NCI-H2081 (cell line): ENCODE results near the gene ZNF784.

Experiments used
- DNase-seq, 2 experiments: peaks; one replicate each; lab custom pipeline; 2025; lab: John Stamatoyannopoulos, UW

ZNF784 gene

DNA sequence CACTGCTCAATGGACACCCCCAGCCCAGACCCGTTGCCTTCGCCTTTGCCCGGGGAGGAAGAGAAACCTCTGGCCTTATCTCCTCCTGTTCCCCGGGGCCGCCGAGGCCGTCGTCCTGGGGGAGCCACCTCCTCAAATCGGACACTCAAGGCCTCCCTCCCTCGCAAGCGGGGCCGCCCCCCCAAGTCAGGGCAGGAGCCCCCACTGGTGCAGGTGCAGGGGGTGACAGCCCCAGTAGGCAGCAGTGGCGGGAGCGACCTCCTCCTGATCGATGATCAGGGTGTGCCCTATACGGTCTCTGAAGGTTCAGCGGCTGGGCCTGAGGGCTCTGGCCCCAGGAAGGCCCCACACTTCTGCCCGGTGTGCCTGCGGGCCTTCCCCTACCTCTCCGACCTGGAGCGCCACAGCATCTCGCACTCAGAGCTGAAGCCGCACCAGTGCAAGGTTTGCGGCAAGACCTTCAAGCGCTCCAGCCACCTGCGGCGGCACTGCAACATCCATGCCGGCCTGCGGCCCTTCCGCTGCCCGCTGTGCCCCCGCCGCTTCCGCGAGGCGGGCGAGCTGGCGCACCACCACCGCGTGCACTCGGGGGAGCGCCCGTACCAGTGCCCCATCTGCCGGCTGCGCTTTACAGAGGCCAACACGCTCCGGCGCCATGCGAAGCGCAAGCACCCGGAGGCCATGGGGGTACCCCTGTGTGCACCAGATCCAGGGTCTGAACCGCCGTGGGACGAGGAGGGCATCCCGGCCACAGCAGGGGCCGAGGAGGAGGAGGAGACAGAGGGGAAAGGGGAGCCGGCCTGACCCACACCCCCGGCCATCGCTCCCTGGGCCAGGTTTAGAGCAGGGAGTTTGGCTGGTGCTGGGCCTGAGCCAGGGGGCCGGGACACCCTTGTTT is 22.0 kb downstream of the ZNF784 start:
- DNase-seq: no peak

DNA sequence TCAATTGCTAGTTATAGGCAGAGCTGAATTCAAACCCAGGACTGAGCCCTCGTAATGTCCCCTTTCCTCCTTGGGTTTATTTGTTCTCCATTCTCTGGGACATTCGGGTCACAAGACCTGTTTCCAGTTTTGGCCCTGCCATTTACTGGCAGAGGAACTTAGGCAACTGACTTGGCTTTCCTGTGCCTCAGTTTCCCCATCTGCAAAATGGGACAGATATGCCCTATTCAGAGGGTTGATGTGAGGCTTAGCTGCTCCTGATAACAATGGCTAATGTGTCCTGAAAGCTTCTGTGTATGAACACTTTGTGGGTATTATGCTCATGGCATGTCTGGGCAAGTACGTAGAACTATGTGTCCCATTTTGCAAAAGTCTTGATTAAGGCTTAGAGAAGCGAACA is 23.3 kb downstream of the ZNF784 start:
- no peak for DNase-seq

- DNase-seq: no peak
These were observed 23.7 kb downstream of the ZNF784 start for GRCh38 chr19:55600662-55601028.

- DNase-seq: peak; percentile 93 to 94
These were observed 24.3 kb downstream of the ZNF784 start, which contains the start of gene ZNF524 for GRCh38 chr19:55599842-55600661. TSS of gene ZNF524 (plus strand) at chr19:55600288. CDS start at chr19:55602113, 1,825 bp downstream.

GRCh38 chr19:55599468-55599841 is 24.9 kb downstream of the ZNF784 start, which contains the start of gene FIZ1:
TSS of gene FIZ1 (minus strand) at chr19:55599517. CDS start at chr19:55597865, 1,652 bp downstream.
- DNase-seq: peak; percentile 97 to 99

- DNase-seq: peak; percentile 74 to 89
These were observed 25.5 kb downstream of the ZNF784 start for GRCh38 chr19:55598719-55599467.

- DNase-seq: no peak
These were observed 26.3 kb downstream of the ZNF784 start for GRCh38 chr19:55598034-55598433.

- DNase-seq: no peak
These were observed 26.9 kb downstream of the ZNF784 start for GRCh38 chr19:55597501-55597921.

DNA sequence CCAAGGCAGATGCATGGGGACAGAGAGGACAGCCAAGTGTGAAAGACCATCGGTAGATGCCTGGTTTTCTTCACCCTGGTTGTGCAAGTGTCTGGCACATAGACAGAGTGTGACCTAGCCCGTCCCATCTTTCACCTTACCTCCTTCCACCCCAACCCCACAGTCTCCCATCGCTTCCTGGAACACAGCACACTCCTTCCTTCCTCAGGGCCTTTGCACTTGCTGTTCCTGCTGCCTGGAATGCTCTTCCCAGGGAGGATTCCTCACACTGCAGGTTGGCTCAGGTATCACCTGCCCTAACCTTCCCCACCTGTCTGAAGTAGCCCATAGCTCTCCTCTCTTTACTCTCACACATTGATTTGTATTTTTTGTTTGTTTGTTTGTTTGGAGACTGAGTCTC is 28.1 kb downstream of the ZNF784 start:
- no peak for DNase-seq

DNA sequence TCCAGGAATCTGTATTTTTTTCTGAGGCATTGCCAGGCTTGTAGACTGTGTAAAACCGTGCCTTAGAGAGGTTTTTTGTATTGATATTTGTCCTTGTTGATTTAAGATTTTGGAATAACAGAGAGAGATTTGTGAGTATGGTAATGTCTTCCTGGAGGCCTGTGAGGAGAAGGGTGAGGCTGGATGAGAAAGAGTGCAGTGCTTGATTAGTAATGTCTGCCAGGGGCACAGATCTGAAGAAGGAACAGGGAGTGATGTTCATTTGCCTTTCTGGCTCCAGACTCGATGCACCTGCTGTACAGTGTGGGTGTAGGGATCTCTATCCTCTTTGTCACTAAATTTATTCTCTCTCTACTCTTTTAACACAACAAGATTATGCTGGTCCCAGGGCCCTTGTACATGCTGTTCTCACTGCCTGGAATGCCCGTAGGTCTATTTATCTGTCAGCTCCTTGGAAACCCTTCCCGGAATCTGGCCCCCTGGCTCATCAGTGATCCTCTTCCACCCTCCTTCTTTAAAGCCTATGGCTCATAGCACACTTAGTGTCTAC is 29.3 kb downstream of the ZNF784 start:
- no peak for DNase-seq

- DNase-seq: no peak
These were observed 31.1 kb downstream of the ZNF784 start for GRCh38 chr19:55593096-55593772.

DNA sequence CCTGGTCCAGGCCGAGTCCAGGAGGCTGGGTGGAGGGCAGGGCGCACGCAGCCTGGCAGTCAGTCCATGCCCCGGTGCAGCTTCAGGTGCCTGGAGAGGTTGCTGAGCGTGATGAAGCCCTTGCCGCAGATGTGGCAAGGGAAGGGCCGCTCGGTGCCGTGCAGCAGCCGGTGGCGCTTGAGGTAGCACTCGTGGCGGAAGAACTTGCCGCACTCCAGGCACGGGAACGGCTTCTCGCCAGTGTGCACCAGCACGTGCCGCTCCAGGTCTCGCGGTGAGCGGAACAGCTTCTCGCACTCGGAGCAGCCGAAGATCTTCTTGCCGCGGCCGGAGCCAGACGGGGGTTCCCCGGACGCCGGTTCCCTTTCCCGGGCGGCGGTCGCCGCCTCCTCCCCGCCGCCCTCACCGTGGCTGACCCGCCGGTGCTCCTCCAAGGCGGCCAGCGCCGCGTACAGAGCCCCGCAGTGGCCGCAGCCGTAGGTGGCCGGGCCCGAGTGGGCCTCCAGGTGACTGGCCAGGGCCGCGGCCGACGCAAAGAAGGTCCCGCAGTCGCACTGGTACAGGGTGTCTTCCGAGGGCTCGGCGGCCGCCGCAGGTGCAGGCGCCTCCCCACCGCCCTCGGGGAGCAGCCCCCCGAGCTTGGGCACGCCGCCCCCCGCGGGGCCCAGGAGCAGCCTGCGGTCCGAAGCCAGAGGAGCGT is 31.8 kb downstream of the ZNF784 start:
- DNase-seq: no peak

- DNase-seq: no peak
These were observed 32.8 kb downstream of the ZNF784 start for GRCh38 chr19:55591555-55591954.

DNA sequence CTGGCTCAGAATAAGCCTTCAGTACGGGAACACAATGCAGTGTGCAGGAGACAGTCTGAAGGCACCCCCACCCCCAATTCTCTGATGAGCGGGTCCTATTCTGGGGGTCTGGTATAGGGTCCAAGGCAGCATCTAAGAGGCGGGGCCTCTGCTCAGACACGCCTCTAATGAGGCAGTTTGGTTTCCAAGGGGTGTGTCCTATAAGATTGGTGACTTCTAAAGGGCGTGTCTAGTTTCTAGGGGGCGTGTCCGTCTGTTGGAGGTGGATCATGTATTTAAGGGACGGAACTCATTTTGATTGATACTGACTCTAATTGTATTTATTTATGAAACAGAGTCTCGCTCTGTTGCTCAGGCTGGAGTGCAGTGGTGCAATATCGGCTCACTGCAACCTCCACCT is 33.7 kb downstream of the ZNF784 start:
- DNase-seq: peak in 1 of 2 experiments; percentile 2

GRCh38 chr19:55590109-55590508 is 34.3 kb downstream of the ZNF784 start:
- DNase-seq: no peak

- no peak for DNase-seq
These were observed 35.6 kb downstream of the ZNF784 start for GRCh38 chr19:55588738-55589137.

GRCh38 chr19:55586976-55587668 is 37.2 kb downstream of the ZNF784 start:
- DNase-seq: peak; percentile 97 to 98

GRCh38 chr19:55585658-55586339 is 38.6 kb downstream of the ZNF784 start:
- peak; percentile 75 to 77 for DNase-seq

DNA sequence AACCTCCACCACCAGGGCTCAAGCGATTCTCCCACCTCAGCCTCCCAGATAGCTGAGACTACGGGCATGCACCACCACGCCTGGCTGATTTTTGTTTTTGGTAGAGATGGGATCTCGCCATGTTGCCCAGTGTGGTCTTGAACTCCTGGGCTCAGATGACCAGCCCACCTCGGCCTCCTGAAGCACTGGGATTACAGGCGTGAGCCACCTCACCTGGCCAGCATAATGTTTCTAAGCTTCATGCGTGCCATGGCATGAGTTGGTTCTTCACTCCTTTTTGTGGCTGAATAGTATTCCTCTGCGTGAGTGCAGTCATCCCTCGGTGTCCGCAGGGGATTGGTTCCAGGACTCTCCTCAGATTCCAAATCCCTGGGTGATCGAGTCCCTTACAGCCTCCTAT is 39.5 kb downstream of the ZNF784 start:
- DNase-seq: no peak
